HepG2 (cell line): ENCODE data around the gene C1orf94. TPM values are rescaled to one million over a fixed set of nuclear protein-coding genes. Genes with fewer than 3 reads are reported as not detected.

Experiments
- ATAC-seq: fragments of 200-7000 bp; cut with Tn5 transposase; 3 replicates; pipeline ENCODE4 v1.9.1; 2020; ENCODE audit warnings: mild to moderate bottlenecking, moderate library complexity
- BruUV-seq: library from RNA; stranded (reverse); fragments of 400-500 nt; replicated peaks from 2 replicates; lab custom pipeline; 2021; lab: Mats Ljungman, UMichigan
- CTCF ChIA-PET: fragments of 300-600 bp; formaldehyde crosslinking; extraction: SDS; loops from one replicate; lab custom pipeline; 2021; ENCODE audit warnings: low total read pairs, inconsistent platforms, low intra/inter-chr PET ratio; lab: Yijun Ruan, JAX
- POLR2A ChIA-PET: fragments of 350-600 bp; sonication (Branson Sonifier 250); formaldehyde crosslinking; loops from one replicate; lab custom pipeline; 2020; ENCODE audit warnings: antibody characterized with exemption, inconsistent platforms; lab: Yijun Ruan, JAX
- DNase-seq: peaks from one replicate; pipeline ENCODE4 v3.0.0-alpha.2; 2015; ENCODE audit warnings: low spot score
- FAIRE-seq: peaks from 3 replicates; lab custom pipeline; 2011; peaks lifted over from hg19 to GRCh38; lab: Jason Lieb, UNC
- H2AFZ ChIP-seq: one replicate; pipeline ENCODE4 v1.6.1; 2011; ENCODE audit warnings: low read length, inconsistent platforms
- H3K27ac ChIP-seq: fragments of 300-600 bp; 3 replicates; pipeline ENCODE4 v1.8.0; 2011; ENCODE audit warnings: mixed run types, mild to moderate bottlenecking, mixed read lengths, low read length, inconsistent platforms; ENCODE audit not compliant: insufficient read depth; ENCODE audit errors: extremely low read length
- H3K27me3 ChIP-seq, 2 experiments: fragments of 200-600 bp in 1 of 2; 2 replicates in 1 of 2; 3 replicates in 1 of 2; pipeline versions ENCODE4 v1.6.0 to v1.8.0; 2011; ENCODE audit warnings: low read length in 2 of 2, mild to moderate bottlenecking in 2 of 2, moderate library complexity in 2 of 2, inconsistent platforms in 1 of 2; ENCODE audit not compliant: insufficient read depth in 2 of 2, control insufficient read depth in 1 of 2
- H3K36me3 ChIP-seq, 2 experiments: fragments of 200-600 bp in 1 of 2; replicated peaks in 1 of 2; 2 replicates in 1 of 2; 3 replicates in 1 of 2; pipeline versions ENCODE4 v1.5.1 to v1.8.0; 2011; ENCODE audit warnings: low read length in 2 of 2, inconsistent platforms in 1 of 2; ENCODE audit not compliant: insufficient read depth in 2 of 2, control insufficient read depth in 1 of 2
- H3K4me1 ChIP-seq: 2 replicates; pipeline ENCODE4 v1.5.1; 2012; ENCODE audit warnings: low read length, inconsistent platforms; ENCODE audit not compliant: insufficient read depth
- H3K4me2 ChIP-seq: 2 replicates; pipeline ENCODE4 v1.6.0; 2011; ENCODE audit warnings: low read depth, low read length, inconsistent platforms
- H3K4me3 ChIP-seq, 3 experiments: fragments of 200-600 bp in 1 of 3; sonication (generic), shearing (Covaris generic) in 1 of 3; replicated peaks in 1 of 3; 2 replicates each; pipeline ENCODE4 v1.5.1; 2011 to 2016; ENCODE audit warnings: low read length in 3 of 3, inconsistent platforms in 2 of 3, low read depth in 2 of 3, mild to moderate bottlenecking in 2 of 3, control low read depth in 1 of 3, mixed read lengths in 1 of 3; ENCODE audit not compliant: insufficient read depth in 1 of 3
- H3K79me2 ChIP-seq: one replicate; pipeline ENCODE4 v1.6.1; 2011; ENCODE audit warnings: low read length, inconsistent platforms; ENCODE audit not compliant: insufficient read depth
- H3K9ac ChIP-seq: 2 replicates; pipeline ENCODE4 v1.6.0; 2011; ENCODE audit warnings: mild to moderate bottlenecking, low read depth, low read length, inconsistent platforms; ENCODE audit not compliant: insufficient read depth
- H3K9me3 ChIP-seq: 2 replicates; pipeline ENCODE4 v1.5.1; 2012; ENCODE audit warnings: mild to moderate bottlenecking, low read length
- H4K20me1 ChIP-seq: 2 replicates; pipeline ENCODE4 v1.6.0; 2011; ENCODE audit warnings: inconsistent platforms, mild to moderate bottlenecking, low read length, moderate library complexity; ENCODE audit not compliant: insufficient read depth
- EZH2 ChIP-seq: conservative IDR thresholded peaks from 2 replicates; pipeline ENCODE4 v1.6.1; 2012; ENCODE audit warnings: mild to moderate bottlenecking, low read depth, low read length, moderate library complexity
- FIP1L1 ChIP-seq: fragments of 200-400 bp; formaldehyde crosslinking; IDR thresholded peaks from 2 replicates; pipeline ENCODE4 v1.6.1; 2018; ENCODE audit warnings: low read depth, mild to moderate bottlenecking, low read length, moderate library complexity, borderline replicate concordance; ENCODE audit not compliant: insufficient read depth
- FOXK2 ChIP-seq: fragments of 450-650 bp; IDR thresholded peaks from 2 replicates; pipeline ENCODE4 v1.6.1; 2016
- MAF1 ChIP-seq: sonication (generic); formaldehyde crosslinking; IDR thresholded peaks from 2 replicates; pipeline ENCODE4 v1.5.0; 2020; ENCODE audit warnings: missing genetic modification reagents, borderline replicate concordance
- SMAD9 ChIP-seq: sonication (generic); formaldehyde crosslinking; IDR thresholded peaks from 2 replicates; pipeline ENCODE4 v1.5.1; 2020; ENCODE audit warnings: mild to moderate bottlenecking, missing genetic modification reagents
- ZKSCAN8 ChIP-seq: IDR thresholded peaks from 2 replicates; pipeline ENCODE4 v1.6.1; 2016; ENCODE audit warnings: borderline replicate concordance, missing genetic modification reagents, missing compliant biosample characterization
- ZNF484 ChIP-seq: sonication (generic); formaldehyde crosslinking; IDR thresholded peaks from 2 replicates; pipeline ENCODE4 v1.5.1; 2020; ENCODE audit warnings: mild to moderate bottlenecking, low read depth, missing genetic modification reagents, borderline replicate concordance
- WGBS: methylation state at CpG from one replicate; pipeline ENCODE4 v1.1.6; 2017; ENCODE audit warnings: low lambda C conversion rate; 5-methylcytosine and 5-hydroxymethylcytosine counted together
- in situ Hi-C: cut with HindIII; loops from 2 replicates; pipeline ENCODE4 v1.10.0; 2017; ENCODE audit warnings: low pct_unique_long_range_greater_than_20kb; ENCODE audit not compliant: extremely low pct_ligation_motif_present
- intact Hi-C: fragments of 100-400 bp; cut with micrococcal nuclease; formaldehyde crosslinking; loops from one replicate; pipeline ENCODE4 v1.10.0; 2022; ENCODE audit not compliant: unreplicated experiment
- polyA plus RNA-seq, 8 experiments: library from polyadenylated mRNA; depleted of rRNA in 3 of 8; stranded (reverse) in 7 of 8; unstranded in 1 of 8; fragments of >200 nt; fragmentation: Illumina TruSeq in 4 of 8; extraction: Trizol in 4 of 8; gene quantifications; 2 replicates each; pipeline versions ENCODE4 v1.2.1 to v1.2.3, GENCODE V29; 2011 to 2016; ENCODE audit warnings: low read depth in 4 of 8, missing spikeins in 1 of 8, mixed read lengths in 1 of 8; ENCODE audit not compliant: insufficient read depth in 1 of 8
- total RNA-seq, 5 experiments: library from RNA; depleted of rRNA; stranded (reverse); fragments of >200 nt; fragmentation: Illumina TruSeq; extraction: Trizol; gene quantifications; 2 replicates each; pipeline ENCODE4 v1.2.3, GENCODE V29; 2016; ENCODE audit warnings: low read depth in 1 of 5
- TF ChIP-seq, protein P1 (sequence below): sonication (generic); formaldehyde crosslinking; IDR thresholded peaks from 2 replicates; pipeline ENCODE4 v1.4.0; 2020; ENCODE audit warnings: low read depth, missing genetic modification reagents

The C1orf94 gene
- total and polyA plus RNA-seq, 2 of the 13 experiments (the other 11 are each of a cell fraction or from before 2014, with no cell fraction given) = not detected

DNA sequence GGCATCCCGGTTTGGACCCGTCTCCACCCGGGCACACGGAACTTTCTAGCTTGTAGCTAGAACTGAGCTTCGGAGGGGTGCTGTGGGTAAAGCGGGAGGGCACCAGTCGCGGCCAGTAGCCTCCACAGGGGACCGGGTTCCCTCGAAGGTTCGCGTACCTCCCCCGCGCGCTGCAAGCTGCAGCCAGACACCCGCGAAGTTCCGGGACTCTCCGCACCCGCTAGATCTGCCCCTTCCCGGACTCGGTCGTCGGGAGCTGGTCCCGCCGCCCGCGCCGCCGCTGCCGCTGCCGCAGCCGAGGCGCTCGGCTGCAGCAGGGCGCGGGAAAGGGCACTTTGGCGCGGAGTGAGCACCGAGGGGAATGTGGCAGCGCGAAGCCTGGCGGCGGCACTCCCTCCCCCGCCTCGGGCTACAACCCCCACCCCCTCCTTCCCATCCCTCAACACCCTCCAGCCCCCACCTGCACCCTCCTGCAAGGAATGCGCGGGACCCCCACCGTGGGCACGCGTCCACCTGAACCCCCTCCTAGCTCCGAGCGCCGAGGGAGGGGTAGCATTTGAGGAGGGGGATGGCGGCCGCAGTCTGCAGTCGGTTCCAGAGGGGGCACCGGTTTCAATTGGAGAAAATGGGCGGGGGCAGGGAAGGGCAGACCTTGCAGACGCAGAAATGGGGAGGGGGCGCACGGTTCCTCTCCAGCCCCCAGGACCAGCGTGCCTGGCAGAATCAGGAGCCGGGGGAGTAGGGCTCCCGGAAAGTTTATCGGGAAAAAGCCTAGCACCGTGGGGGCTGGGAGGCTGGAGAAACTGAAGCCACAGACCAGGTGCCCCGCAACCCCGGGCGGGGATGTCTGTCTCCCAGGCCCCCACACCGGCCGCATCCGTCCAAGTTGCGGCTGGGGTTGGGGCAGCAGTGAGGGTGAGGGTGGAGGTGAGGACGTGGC is 12.6 kb upstream of the C1orf94 start:
- DNase-seq = no peak

DNA sequence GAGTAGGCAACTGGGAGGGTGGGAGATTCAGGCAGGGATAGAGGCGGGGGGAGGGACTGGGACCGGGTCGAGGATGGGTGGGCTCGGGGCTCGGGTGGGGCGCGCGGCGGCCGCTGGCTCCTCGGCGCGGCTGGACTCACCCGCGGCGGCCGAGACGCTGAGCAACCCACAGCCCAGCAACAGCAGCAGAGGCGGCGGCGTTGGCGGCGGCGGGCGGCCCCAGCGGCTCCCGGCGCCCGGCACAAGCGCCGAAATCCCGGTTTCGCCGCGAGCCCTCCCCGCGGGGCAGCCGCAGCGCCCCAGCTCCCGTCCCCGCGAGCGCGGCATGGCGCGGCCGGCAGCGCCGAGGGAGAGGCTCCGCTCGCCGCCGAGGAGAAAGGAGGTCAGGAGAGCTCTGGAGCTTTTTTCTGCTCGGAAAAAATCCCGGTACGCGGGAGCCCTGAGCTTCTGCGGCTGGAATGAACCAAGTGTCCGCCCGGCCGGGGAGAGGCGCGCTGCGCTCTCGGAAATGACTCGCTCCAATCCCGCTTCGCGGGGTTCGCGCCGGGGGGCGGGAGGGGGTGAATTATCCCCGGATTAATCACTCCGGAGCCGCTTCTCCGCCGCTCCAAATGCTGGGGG is 11.8 kb upstream of the C1orf94 start, which contains the start of gene CSMD2:
CSMD2 (minus strand) TSS at position 460 of the 621 bp plus-strand sequence; CDS start at position 327, 133 bp downstream.
- Histone ChIP-seq H3K4me1 (no peaks in the 10 kb centered on the region), H2AFZ (no peak within 1 kb of the TSS), H3K4me2 (no peak within 1 kb of the TSS), H3K79me2 (no peaks in the 10 kb centered on the region), H3K9ac (no peak within 1 kb of the TSS), H3K27me3 (peaks cover 3 to 44% of the 10 kb centered on the region in 2 experiments; a peak in 3 of 5 replicates), H3K36me3 (no peaks in the 10 kb centered on the region), H3K9me3 (no peaks in the 10 kb centered on the region), H3K4me3 (no peak within 1 kb of the TSS; a peak in 1 of 6 replicates), H3K27ac (no peak within 1 kb of the TSS), H4K20me1 (no peaks in the 10 kb centered on the region; the same call in 1 of the 2 replicates)
- WGBS = 25% methylated on average over 16 of the region's 78 CpGs
- TF ChIP-seq, protein P1, sequence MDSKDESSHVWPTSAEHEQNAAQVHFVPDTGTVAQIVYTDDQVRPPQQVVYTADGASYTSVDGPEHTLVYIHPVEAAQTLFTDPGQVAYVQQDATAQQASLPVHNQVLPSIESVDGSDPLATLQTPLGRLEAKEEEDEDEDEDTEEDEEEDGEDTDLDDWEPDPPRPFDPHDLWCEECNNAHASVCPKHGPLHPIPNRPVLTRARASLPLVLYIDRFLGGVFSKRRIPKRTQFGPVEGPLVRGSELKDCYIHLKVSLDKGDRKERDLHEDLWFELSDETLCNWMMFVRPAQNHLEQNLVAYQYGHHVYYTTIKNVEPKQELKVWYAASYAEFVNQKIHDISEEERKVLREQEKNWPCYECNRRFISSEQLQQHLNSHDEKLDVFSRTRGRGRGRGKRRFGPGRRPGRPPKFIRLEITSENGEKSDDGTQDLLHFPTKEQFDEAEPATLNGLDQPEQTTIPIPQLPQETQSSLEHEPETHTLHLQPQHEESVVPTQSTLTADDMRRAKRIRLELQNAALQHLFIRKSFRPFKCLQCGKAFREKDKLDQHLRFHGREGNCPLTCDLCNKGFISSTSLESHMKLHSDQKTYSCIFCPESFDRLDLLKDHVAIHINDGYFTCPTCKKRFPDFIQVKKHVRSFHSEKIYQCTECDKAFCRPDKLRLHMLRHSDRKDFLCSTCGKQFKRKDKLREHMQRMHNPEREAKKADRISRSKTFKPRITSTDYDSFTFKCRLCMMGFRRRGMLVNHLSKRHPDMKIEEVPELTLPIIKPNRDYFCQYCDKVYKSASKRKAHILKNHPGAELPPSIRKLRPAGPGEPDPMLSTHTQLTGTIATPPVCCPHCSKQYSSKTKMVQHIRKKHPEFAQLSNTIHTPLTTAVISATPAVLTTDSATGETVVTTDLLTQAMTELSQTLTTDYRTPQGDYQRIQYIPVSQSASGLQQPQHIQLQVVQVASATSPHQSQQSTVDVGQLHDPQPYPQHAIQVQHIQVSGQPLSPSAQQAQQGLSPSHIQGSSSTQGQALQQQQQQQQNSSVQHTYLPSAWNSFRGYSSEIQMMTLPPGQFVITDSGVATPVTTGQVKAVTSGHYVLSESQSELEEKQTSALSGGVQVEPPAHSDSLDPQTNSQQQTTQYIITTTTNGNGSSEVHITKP (CRISPR knock-in tag) = peak; percentile 75; the same call in 1 of the 2 replicates
- no peak for TF ChIP-seq ZNF484 (CRISPR knock-in tag)
- TF ChIP-seq MAF1 (CRISPR knock-in tag) = no peak
- TF ChIP-seq FIP1L1 = no peak
- TF ChIP-seq ZKSCAN8 (CRISPR knock-in tag) = no peak
- DNase-seq = no peak
- intact Hi-C loops = no loop called here
- in situ Hi-C loops = loop anchor here (25.0 kb wide), 1 partner anchor 528 kb away; no protein-coding TSS in a partner anchor
- no peak for ATAC-seq
- BruUV-seq = no TSS peak
- ChIA-PET POLR2A (no interaction called here), CTCF (no interaction called here)
- FAIRE-seq = no peak

More for the DNA sequence above, 12.6 kb upstream of the C1orf94 start:
- Histone ChIP-seq H3K9me3 (no peaks in the 10 kb centered on the region), H3K4me3 (no peak overlapping the region), H3K4me2 (no peak overlapping the region), H3K27me3 (peaks cover 3 to 44% of the 10 kb centered on the region in 2 experiments; a peak in 3 of 5 replicates), H3K36me3 (no peaks in the 10 kb centered on the region), H3K9ac (no peak overlapping the region), H4K20me1 (no peaks in the 10 kb centered on the region; the same call in 1 of the 2 replicates), H3K27ac (no peak overlapping the region), H3K79me2 (no peaks in the 10 kb centered on the region), H2AFZ (no peak overlapping the region), H3K4me1 (no peaks in the 10 kb centered on the region)
- no TSS peak for BruUV-seq
- FAIRE-seq (no peak), ATAC-seq (no peak)
- in situ Hi-C loops (loop anchor here (25.0 kb wide), 1 partner anchor 527 kb away; no protein-coding TSS in a partner anchor), intact Hi-C loops (no loop called here)
- WGBS = 33% methylated on average over 36 of the region's 75 CpGs
- ChIA-PET POLR2A (no interaction called here), CTCF (interaction anchor here (1.5 kb wide), 1 partner anchor 531 kb away, joined by 12 read pairs; no protein-coding TSS in a partner anchor)
- TF ChIP-seq EZH2 (peak; percentile 16; the same call in 1 of the 2 replicates), SMAD9 (CRISPR knock-in tag) (no peak), FOXK2 (no peak)
- TF ChIP-seq, all 625 proteins: peak for 1
